HG02763 (cell line): ENCODE measurements around the gene CHRM4.
"Not testable (repeated sequence)": the region's sequence is repeated elsewhere in the genome, so short reads cannot be mapped to it uniquely, and the experiment has no call there.

Source experiments
- ATAC-seq: cut with Tn5 transposase; IDR thresholded peaks from one replicate; pipeline ENCODE4 v1.9.1; 2021; ENCODE audit warnings: mild to moderate bottlenecking, moderate library complexity; ENCODE audit not compliant: unreplicated experiment

The CHRM4 gene

DNA sequence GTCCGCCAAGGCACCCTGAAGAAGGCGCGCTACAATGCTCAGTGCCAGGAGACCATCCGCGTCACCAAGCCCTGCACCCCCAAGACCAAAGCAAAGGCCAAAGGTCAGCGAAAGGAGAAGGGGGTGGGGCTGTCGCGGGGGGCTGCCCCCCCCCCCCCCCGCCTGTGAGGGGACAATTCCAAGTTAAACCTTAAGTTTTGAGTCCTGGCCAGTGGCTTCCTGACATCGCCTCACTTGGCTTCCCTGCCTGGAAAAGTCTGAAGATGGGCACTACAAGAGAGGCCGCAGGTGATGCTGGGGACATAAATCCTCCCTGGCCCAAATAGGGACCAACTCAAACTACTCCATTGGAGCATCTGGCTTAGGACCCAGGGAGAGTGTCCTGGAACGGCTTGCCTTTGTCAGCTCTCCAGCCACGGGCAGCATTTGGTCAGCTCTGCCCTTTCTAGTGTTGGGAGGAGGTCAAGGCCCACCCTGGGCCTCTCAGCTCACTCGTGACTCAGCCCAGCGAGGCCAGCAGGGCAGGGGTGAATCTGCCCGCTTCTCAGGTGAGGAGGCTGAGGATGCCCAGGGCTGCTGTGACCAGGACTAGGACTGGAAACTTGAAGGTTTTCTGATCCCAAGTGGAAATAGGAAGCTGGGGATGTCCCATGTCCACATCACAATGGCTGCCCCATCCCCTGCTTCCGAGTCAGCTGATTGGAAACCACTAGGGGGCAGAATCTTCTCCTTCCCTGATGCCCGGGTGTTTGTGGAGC lies 8.8 kb downstream of the CHRM4 start:
- no peak for ATAC-seq

DNA sequence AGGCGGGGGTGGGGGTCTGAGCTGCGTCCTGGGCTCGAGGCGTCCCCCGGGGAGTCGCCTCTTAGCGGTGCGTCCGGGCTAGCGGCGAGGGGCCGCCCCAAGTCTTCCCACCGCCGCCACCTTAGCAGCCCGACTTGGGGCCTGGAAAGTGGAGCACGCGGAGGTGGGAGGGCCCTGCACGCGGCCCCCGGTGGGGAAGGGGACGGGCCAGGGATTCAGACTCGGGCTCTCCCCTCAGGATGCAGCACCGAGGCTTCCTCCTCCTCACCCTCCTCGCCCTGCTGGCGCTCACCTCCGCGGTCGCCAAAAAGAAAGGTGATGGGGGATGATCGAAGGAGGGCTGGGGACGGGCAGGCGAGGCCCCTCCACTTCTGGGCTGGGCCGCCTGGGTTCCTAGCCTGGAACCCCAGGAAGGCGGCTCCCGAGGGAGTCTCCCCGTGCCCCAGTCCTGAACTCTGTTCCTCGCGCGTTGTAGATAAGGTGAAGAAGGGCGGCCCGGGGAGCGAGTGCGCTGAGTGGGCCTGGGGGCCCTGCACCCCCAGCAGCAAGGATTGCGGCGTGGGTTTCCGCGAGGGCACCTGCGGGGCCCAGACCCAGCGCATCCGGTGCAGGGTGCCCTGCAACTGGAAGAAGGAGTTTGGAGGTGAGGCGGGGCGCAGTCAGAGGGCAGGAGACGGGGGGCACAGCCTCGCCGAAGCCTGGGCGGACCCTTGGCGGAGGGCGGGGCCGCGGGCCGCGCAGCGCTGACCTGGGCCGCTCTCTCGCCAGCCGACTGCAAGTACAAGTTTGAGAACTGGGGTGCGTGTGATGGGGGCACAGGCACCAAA lies 9.5 kb downstream of the CHRM4 start:
- no peak for ATAC-seq

DNA sequence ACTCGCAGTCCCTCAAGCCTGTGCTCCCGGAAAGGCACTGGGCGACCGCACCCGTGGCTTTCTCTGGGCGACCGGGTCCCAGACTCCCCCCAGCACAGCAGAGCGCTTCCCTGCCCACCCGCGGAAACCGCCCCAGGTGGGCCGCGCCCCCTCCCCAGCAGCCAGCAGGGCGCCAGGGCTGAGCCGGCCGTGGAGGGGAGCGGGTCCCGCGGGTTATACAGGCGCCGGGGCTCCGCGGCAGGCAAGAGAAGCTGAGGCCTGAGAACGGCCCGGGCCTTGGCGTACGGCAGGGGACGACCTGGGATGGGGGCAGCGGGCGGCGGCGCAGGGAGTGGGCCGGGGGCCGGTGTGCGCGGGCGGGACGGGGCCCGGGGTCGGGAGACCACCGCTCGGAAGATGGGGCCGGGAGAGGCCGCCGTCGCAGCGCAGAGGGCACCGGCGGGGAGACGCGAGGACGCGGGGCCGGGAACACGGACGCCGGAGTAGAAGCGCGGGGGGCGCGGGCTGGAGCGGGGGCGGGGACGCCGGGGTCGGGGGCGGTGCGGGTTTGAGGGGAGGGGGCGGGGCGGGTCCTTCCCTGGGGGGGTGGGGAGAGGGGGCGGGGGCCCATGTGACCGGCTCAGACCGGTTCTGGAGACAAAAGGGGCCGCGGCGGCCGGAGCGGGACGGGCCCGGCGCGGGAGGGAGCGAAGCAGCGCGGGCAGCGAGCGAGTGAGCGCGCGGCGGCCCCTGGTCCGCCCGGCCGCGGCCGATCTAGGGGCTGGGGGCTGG lies 10.3 kb downstream of the CHRM4 start, which contains the start of gene MDK:
Gene MDK, plus strand, starts transcription at position 622 of the 771 bp plus-strand sequence. CDS start 389 bp downstream, outside the sequence.
- ATAC-seq = no peak

DNA sequence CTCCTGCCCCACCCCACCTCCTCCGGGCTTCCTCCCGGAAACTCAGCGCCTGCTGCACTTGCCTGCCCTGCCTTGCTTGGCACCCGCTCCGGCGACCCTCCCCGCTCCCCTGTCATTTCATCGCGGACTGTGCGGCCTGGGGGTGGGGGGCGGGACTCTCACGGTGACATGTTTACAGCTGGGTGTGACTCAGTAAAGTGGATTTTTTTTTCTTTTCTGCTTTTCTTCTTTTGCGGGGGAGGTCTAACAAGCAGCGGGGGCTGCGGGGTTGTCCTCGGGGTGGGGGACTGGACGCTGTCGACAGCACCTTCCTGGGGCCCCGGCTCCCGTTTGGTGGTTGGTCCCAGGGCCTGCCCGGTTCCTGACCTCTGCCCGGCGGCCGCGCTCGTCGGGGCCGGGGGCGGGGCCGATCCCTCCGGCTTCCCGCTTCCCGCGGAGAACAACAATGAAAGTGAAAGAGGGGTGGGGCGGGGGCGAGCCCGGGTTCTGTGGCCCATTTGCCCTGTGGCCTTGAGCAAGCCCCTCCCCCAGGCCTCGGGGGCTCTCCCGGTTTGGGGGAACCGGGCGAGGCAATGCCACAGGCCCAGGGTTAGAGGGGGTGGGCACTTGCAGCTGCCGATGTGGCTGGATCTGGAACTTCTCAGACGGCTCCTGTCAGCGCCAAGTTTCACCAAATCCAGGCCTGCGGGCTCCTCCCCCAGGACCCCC lies 11.1 kb downstream of the CHRM4 start:
- ATAC-seq = no peak

DNA sequence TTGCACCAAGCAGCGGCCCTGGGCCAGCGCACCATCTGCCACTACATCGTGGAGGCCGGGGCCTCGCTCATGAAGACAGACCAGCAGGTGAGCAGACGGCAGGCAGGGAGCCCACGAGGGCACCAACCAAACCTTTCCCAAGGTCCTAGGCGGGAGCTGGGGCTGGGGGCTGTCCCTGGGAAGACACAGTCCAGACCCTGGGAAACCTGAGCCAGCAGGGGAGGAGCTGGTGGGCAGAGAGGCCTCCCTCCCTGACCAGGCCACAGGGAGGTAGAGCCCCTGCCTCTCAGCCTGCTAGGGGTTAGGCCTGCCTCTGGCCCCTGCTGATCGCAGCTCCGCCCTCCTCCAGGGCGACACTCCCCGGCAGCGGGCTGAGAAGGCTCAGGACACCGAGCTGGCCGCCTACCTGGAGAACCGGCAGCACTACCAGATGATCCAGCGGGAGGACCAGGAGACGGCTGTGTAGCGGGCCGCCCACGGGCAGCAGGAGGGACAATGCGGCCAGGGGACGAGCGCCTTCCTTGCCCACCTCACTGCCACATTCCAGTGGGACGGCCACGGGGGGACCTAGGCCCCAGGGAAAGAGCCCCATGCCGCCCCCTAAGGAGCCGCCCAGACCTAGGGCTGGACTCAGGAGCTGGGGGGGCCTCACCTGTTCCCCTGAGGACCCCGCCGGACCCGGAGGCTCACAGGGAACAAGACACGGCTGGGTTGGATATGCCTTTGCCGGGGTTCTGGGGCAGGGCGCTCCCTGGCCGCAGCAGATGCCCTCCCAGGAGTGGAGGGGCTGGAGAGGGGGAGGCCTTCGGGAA lies 11.9 kb downstream of the CHRM4 start:
- ATAC-seq = not testable (repeated sequence)

DNA sequence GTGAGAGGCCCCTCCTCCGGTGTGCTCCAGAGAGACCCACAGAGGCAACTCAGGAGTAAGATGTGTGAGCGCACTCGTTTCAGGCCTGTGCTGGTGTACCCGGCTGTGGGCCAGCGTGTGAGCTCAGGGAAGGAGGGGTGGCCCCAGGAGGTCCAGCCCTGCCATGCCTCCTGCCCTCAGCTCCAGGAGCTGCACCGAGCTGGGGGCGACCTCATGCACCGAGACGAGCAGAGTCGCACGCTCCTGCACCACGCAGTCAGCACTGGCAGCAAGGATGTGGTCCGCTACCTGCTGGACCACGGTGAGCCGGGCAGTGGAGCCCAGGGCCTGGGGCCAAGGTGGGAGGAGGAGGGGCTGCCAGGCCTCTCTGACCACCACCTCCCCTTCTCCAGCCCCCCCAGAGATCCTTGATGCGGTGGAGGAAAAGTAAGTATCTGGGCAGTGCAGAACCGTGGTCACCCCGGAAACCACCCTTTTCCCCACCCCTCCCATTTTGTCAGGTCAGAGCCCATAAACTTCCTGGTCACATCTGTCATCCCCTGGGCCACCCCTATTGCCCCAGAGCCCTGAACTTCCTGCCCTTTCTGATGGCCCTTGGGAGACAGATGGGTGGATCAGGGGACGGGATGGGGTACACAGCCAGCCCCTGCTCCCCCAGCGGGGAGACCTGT lies 12.6 kb downstream of the CHRM4 start:
- no peak for ATAC-seq

DNA sequence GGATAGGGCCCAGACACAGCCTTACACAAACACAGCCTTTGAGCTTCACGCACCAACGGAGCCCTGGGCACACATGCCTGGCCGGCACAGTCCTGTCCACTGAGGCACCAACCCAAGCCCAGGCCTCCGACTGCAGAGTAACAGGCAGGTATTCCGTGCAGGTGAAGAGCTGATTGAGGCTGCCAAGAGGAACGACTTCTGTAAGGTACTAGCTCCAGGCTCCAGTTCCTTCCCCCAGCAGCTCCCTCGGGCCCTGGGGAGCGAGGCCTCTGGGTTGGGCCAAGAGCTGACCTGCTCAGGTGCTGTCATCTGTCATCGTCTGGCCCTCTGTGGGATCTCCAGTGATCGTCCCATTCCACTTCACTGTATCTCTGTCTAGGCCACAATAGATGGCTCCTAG lies 13.3 kb downstream of the CHRM4 start:
- ATAC-seq = no peak

DNA sequence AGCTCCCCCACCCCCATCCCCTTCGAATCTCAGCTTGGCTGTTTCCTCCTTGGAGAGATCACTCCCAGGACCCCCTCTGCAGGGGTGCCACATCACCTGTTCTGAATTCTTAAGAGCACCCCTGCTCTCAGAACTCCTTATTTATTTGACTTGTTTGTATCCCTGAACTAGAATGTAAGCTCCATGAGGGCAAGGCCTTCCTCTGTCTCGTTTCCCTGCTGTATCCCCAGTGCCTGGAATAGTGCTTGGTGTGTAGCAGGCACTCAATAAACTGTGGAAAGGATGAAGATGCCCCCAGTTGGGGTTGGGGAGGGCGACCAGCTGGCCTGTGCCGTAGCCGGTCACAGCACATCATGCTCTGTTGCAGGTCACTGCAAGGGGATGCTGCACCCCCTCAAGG lies 13.7 kb downstream of the CHRM4 start:
- ATAC-seq = no peak

DNA sequence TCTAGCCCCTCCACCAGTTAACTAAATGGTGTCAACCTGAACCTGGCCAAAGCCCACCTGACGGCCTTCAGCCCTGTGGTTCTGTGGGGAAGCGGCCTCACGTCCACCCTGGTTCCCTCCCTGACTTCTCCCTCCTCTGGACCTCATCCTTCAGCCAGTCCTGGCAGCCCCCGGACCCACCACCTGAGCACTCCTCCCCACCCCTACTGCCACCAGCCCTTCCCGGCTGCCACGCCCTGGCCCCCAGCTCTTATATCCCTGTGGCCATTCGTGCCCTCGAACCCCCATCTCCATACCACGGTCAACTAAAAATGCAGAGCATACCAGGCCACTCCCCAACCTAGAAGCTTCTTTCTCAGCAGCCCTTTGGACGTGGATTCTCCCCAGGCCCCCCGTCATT lies 14.3 kb downstream of the CHRM4 start:
- ATAC-seq = no peak

DNA sequence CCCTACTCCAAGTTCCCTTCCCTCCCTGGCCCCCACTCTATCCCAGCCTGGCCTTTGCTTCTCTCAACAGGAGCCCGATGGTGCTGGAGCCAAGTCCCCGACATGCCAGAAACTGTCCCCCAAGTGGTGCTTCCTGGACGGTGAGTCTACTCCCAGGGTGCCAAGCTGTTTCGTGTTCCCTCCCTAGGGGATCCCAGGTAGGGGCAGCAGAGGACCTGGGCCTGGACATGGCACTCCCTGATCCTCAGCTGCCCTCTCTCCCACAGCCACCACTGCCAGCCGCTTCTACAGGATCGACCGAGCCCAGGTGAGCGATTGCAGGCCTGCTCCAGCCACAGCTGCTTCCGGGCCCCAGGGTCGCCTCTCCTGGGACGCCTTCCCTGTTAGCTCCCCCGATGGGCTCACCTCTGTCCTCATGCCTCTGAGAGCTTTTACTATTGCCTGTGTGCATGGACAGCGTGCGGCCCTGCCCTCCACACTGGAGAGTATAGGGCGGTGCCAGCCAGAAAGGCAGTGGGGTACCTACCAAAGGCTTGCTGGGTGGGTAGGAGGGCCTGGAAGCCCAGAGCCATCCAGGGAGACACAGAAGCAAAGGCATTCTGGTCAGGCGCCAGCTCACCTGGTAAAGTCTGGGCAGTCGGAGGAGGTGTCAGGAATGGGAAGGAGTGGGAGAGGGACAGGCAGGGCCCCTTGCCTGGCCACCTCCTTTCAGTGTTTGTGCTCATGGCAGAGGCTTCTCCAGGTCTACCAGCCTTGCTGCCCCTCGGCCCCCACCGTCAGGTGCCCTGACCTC lies 15.1 kb downstream of the CHRM4 start:
- ATAC-seq = no peak

DNA sequence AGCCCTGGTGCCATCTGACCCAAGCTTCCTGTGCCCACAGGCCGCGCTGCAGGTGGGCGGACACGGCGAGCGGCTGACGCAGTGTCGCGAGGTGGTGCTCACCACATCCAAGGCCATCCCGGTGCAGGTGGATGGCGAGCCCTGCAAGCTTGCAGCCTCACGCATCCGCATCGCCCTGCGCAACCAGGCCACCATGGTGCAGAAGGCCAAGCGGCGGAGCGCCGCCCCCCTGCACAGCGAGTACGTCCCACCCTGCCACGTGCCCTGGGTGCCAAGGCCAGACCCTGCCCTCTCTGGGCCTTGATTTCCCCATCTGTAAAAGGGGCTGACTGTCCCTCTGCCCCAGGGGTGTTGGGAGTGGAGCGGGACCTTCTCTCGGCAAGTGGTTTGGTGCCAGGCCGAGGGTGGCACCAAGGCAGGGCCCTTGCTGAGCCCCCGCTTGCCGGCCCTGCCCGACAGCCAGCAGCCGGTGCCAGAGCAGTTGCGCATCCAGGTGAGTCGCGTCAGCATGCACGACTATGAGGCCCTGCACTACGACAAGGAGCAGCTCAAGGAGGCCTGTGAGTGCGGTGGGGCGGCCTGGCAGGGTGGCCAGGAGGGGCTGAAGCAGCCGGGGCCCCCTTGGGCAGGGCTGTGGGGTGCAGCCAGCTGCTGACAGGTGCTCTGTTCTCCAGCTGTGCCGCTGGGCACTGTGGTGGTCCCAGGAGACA lies 16.0 kb downstream of the CHRM4 start:
- no peak for ATAC-seq

DNA sequence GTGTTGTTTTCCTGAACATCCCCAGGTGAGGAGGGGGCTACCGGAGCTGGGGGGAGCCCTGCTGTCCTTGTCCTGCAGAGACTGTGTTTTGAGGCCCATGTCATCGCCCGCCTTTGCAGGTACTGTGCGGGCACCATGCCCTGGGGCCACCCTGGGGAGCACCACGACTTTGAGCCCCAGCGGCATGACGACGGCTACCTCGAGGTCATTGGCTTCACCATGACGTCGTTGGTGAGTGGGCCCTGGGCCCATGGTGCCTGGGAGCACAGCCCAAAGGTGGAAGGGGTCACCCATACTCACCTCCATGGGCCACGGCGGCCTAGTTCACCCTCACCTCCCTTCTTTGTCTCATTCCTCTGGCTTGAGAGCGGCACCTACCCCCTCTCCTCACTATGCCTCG lies 16.8 kb downstream of the CHRM4 start:
- no peak for ATAC-seq

DNA sequence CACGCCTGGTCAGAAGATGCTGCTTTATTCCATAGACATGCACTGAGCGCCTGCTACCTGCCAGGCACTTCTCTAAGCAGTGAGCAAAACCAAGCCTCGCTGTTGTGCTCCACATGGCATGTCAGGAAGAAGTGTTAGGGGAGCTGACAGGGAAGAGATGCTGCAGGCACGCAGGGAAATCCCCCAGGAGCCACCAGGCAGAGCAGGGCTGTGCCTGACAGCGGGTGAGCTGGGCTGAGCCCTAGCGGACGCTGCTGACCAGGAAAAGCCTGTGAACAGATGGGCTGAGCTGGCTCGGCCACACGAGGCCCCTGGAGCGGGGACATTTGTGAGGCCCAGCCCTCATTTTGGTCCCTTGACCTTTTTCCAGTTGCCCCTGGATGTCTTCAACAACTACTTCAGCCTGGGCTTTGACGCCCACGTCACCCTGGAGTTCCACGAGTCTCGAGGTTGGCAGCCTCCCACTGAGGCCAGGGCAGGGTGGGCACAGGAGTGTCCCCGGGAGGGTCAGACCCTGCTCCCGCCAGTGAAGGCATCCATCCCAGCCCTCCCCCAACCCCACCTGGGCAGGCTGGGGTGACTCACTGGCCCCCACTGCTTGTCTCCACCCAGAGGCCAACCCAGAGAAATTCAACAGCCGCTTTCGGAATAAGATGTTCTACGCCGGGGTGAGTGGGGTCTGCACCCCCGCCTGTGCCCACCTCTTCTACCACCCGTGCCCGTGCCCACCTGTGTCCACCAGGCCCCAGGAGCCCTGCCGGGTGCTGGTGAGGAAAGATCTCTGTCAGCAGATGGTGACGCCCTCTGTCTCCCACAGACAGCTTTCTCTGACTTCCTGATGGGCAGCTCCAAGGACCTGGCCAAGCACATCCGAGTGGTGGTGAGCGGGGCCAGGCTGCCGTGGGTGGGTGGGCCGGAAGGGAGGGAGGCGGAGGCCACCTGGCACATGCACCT lies 17.5 kb downstream of the CHRM4 start:
- no peak for ATAC-seq

DNA sequence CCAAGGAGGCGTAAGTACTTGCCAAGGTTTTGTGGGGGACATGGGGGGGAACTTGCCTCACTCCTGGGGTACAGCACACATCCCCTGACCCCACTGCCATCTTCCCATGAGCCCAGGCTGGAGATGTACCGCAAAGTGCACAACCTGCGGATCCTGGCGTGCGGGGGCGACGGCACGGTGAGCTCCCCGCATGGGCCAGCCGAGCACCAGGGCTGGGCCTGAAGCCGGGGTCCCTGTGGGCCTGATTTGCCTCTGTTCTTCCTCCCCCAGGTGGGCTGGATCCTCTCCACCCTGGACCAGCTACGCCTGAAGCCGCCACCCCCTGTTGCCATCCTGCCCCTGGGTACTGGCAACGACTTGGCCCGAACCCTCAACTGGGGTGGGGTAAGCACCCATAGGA lies 19.1 kb downstream of the CHRM4 start:
- not testable (repeated sequence) for ATAC-seq

DNA sequence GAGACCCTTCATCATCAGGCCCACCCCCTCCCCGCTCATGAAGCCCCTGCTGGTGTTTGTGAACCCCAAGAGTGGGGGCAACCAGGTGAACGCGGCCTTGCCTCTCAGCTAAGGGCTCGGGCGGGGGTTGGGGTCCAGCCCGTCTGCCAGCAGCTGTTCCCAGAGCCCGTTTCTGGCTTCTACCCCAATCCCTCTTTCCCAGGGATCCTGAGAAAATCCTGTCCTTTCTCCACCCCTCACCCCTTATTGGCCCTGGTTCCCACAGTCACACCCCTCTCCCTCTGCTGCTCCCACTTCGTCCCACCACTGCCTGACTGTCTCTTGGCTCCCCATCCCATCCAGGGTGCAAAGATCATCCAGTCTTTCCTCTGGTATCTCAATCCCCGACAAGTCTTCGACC lies 19.5 kb downstream of the CHRM4 start:
- ATAC-seq = no peak

DNA sequence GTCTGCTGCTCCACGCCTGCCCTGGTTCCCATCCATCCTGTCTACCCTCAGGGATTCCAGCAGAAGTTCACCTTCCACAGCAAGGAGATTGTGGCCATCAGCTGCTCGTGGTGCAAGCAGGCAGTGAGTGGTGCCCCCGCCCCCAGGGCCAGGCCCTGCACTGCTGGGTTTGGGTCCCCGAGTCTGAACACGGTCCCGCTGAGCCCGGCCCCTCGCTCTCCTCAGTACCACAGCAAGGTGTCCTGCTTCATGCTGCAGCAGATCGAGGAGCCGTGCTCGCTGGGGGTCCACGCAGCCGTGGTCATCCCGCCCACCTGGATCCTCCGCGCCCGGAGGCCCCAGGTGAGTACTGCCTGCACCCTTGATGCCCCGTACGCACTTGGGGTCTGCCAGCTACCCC lies 20.3 kb downstream of the CHRM4 start:
- ATAC-seq = not testable (repeated sequence)

DNA sequence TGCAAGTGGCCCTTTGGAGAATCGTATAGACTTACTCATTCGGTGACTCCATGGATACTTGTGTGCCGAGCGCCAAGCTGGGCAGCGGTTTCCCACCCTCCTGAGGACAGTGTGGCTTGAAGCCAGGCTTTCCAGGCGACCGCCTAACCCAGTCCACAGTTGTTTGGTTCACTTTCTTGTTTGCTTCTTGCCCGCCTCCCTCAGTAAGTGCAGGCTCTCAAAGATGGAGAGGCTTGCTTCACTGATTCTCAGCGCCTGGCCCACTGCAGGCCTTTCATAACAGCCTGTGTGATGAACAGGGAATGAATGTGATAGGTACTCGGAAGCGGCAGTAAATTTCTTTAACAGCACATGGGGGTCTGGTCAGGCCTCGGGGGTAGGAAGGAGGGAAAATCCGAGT lies 21.3 kb downstream of the CHRM4 start:
- no peak for ATAC-seq
